ENCODE data around the gene GPR143.

The GPR143 gene

GRCh38 chrX:9707306-9708033 is 58.2 kb downstream of the GPR143 start:
- H2AFZ ChIP-seq: no peak overlapping the region
- H3K4me1 ChIP-seq: no peaks in the 10 kb centered on the region
- no peaks in the 10 kb centered on the region for H3K27me3 ChIP-seq (ENCODE audit: control insufficient read depth, insufficient read depth, low read length)
- H3K9ac ChIP-seq: no peak overlapping the region
- no peak overlapping the region for H3K27ac ChIP-seq
- no peaks in the 10 kb centered on the region for H3K9me3 ChIP-seq (ENCODE audit: control insufficient read depth, low read length)
- H3K4me3 ChIP-seq (ENCODE audit: low read depth, low read length): no peak overlapping the region
- H3K79me2 ChIP-seq: no peaks in the 10 kb centered on the region
- H3K36me3 ChIP-seq (ENCODE audit: control insufficient read depth, insufficient read depth, low read length): no peaks in the 10 kb centered on the region
- no peak overlapping the region for H3K4me2 ChIP-seq (ENCODE audit: low read length)
- TF ChIP-seq CTCF (IDR thresholded peaks at IDR 0.05): no peak

- H3K9me3 ChIP-seq (ENCODE audit: control insufficient read depth, low read length): no peaks in the 10 kb centered on the region
- TF ChIP-seq CTCF (IDR thresholded peaks at IDR 0.05): no peak
Observed at GRCh38 chrX:9706421-9706820, 59.2 kb downstream of the GPR143 start.

GRCh38 chrX:9704876-9705465 is 60.7 kb downstream of the GPR143 start:
- Histone ChIP-seq H3K27ac (no peak overlapping the region), H3K27me3 (ENCODE audit: control insufficient read depth, insufficient read depth, low read length) (no peaks in the 10 kb centered on the region), H3K9me3 (ENCODE audit: control insufficient read depth, low read length) (no peaks in the 10 kb centered on the region), H3K4me2 (ENCODE audit: low read length) (no peak overlapping the region), H3K79me2 (no peaks in the 10 kb centered on the region), H3K36me3 (ENCODE audit: control insufficient read depth, insufficient read depth, low read length) (no peaks in the 10 kb centered on the region), H3K4me1 (no peaks in the 10 kb centered on the region), H3K4me3 (ENCODE audit: low read depth, low read length) (no peak overlapping the region), H3K9ac (no peak overlapping the region), H2AFZ (no peak overlapping the region)
- TF ChIP-seq CTCF (IDR thresholded peaks at IDR 0.05): no peak

More at GRCh38 chrX:9706421-9706820, 59.2 kb downstream of the GPR143 start:
- Histone ChIP-seq H3K9ac (no peak overlapping the region), H3K4me2 (ENCODE audit: low read length) (no peak overlapping the region), H3K4me1 (no peaks in the 10 kb centered on the region), H3K27me3 (ENCODE audit: control insufficient read depth, insufficient read depth, low read length) (no peaks in the 10 kb centered on the region), H3K79me2 (no peaks in the 10 kb centered on the region), H2AFZ (no peak overlapping the region), H3K27ac (no peak overlapping the region), H3K4me3 (ENCODE audit: low read depth, low read length) (no peak overlapping the region), H3K36me3 (ENCODE audit: control insufficient read depth, insufficient read depth, low read length) (no peaks in the 10 kb centered on the region)

GRCh38 chrX:9703406-9703805 is 62.2 kb downstream of the GPR143 start:
- Histone ChIP-seq H3K36me3 (ENCODE audit: control insufficient read depth, insufficient read depth, low read length) (no peaks in the 10 kb centered on the region), H3K27me3 (ENCODE audit: control insufficient read depth, insufficient read depth, low read length) (no peaks in the 10 kb centered on the region), H3K9ac (no peak overlapping the region), H3K4me1 (no peaks in the 10 kb centered on the region), H3K9me3 (ENCODE audit: control insufficient read depth, low read length) (no peaks in the 10 kb centered on the region), H2AFZ (no peak overlapping the region), H3K79me2 (no peaks in the 10 kb centered on the region), H3K27ac (no peak overlapping the region), H3K4me3 (ENCODE audit: low read depth, low read length) (no peak overlapping the region), H3K4me2 (ENCODE audit: low read length) (no peak overlapping the region)
- no peak for TF ChIP-seq CTCF (IDR thresholded peaks at IDR 0.05)

GRCh38 chrX:9701790-9702189 is 63.9 kb downstream of the GPR143 start:
- TF ChIP-seq CTCF (IDR thresholded peaks at IDR 0.05): no peak
- no peak overlapping the region for H3K4me2 ChIP-seq (ENCODE audit: low read length)
- no peak overlapping the region for H3K4me3 ChIP-seq (ENCODE audit: low read depth, low read length)
- H3K27ac ChIP-seq: no peak overlapping the region
- no peak overlapping the region for H2AFZ ChIP-seq
- H3K79me2 ChIP-seq: no peaks in the 10 kb centered on the region
- H3K27me3 ChIP-seq (ENCODE audit: control insufficient read depth, insufficient read depth, low read length): no peaks in the 10 kb centered on the region
- H3K4me1 ChIP-seq: no peaks in the 10 kb centered on the region
- H3K36me3 ChIP-seq (ENCODE audit: control insufficient read depth, insufficient read depth, low read length): no peaks in the 10 kb centered on the region
- no peak overlapping the region for H3K9ac ChIP-seq
- H3K9me3 ChIP-seq (ENCODE audit: control insufficient read depth, low read length): no peaks in the 10 kb centered on the region
